Keratinocyte (primary cell): ENCODE data around the gene ADM2. TPM values are rescaled to one million over a fixed set of nuclear protein-coding genes. Genes with fewer than 3 reads are reported as not detected.

Source experiments
- DNase-seq: peaks from one replicate; pipeline ENCODE4 v3.0.0-alpha.2; 2011; ENCODE audit warnings: low read depth, missing footprints, low spot score
- FAIRE-seq: peaks from 2 replicates; lab custom pipeline; 2011; peaks lifted over from hg19 to GRCh38; lab: Jason Lieb, UNC
- H2AFZ ChIP-seq: 2 replicates; pipeline ENCODE4 v1.6.0; 2012; ENCODE audit warnings: low read length, control low read depth, inconsistent platforms; ENCODE audit not compliant: control insufficient read depth
- H3K27ac ChIP-seq: 2 replicates; pipeline ENCODE4 v1.5.1; 2011; ENCODE audit warnings: low read length; ENCODE audit not compliant: control insufficient read depth, insufficient read depth
- H3K27me3 ChIP-seq: 3 replicates; pipeline ENCODE4 v1.6.0; 2011; ENCODE audit warnings: low read length; ENCODE audit not compliant: control insufficient read depth, insufficient read depth; ENCODE audit errors: extremely low read depth
- H3K36me3 ChIP-seq, 2 experiments: 2 replicates in 1 of 2; 3 replicates in 1 of 2; pipeline ENCODE4 v1.5.1; 2011; ENCODE audit warnings: low read length in 2 of 2, mild to moderate bottlenecking in 1 of 2; ENCODE audit not compliant: control insufficient read depth in 2 of 2, insufficient read depth in 2 of 2; ENCODE audit errors: extremely low read depth in 1 of 2
- H3K4me1 ChIP-seq: 3 replicates; pipeline ENCODE4 v1.5.1; 2011; ENCODE audit warnings: low read length; ENCODE audit not compliant: control insufficient read depth, insufficient read depth; ENCODE audit errors: extremely low read depth
- H3K4me2 ChIP-seq: 3 replicates; pipeline ENCODE4 v1.6.0; 2011; ENCODE audit warnings: low read depth, low read length; ENCODE audit not compliant: control insufficient read depth, insufficient read depth; ENCODE audit errors: extremely low read depth
- H3K4me3 ChIP-seq, 3 experiments: fragments of 200-600 bp in 1 of 3; sonication (generic) in 1 of 3; 2 replicates in 2 of 3; 3 replicates in 1 of 3; pipeline ENCODE4 v1.5.1; 2011 to 2016; ENCODE audit warnings: low read length in 3 of 3, mild to moderate bottlenecking in 3 of 3, control low read depth in 2 of 3, inconsistent platforms in 1 of 3, low read depth in 1 of 3, mixed read lengths in 1 of 3, mixed run types in 1 of 3, moderate library complexity in 1 of 3; ENCODE audit not compliant: control insufficient read depth in 2 of 3, insufficient read depth in 2 of 3; ENCODE audit errors: extremely low read depth in 1 of 3
- H3K79me2 ChIP-seq: 2 replicates; pipeline ENCODE4 v1.6.0; 2012; ENCODE audit warnings: low read length; ENCODE audit not compliant: control insufficient read depth, insufficient read depth
- H3K9ac ChIP-seq: 3 replicates; pipeline ENCODE4 v1.6.0; 2011; ENCODE audit warnings: low read length; ENCODE audit not compliant: control insufficient read depth, insufficient read depth; ENCODE audit errors: extremely low read depth
- H3K9me1 ChIP-seq: 3 replicates; pipeline ENCODE4 v1.6.0; 2011; ENCODE audit warnings: low read length; ENCODE audit not compliant: control insufficient read depth, insufficient read depth; ENCODE audit errors: extremely low read depth
- H3K9me3 ChIP-seq: 2 replicates; pipeline ENCODE4 v1.5.1; 2012; ENCODE audit warnings: low read depth, low read length; ENCODE audit not compliant: control insufficient read depth
- H4K20me1 ChIP-seq: 3 replicates; pipeline ENCODE4 v1.6.0; 2011; ENCODE audit warnings: low read length; ENCODE audit not compliant: control insufficient read depth, insufficient read depth; ENCODE audit errors: extremely low read depth
- EZH2 ChIP-seq: IDR thresholded peaks from one replicate; pipeline ENCODE4 v1.6.1; 2012; ENCODE audit warnings: inconsistent platforms, mild to moderate bottlenecking, low read length, moderate library complexity
- dilution Hi-C: fragments of 300-500 bp; cut with MboI; formaldehyde crosslinking; loops from one replicate; pipeline ENCODE4 v1.7.0; 2020; ENCODE audit warnings: low sequenced_read_pairs; ENCODE audit not compliant: extremely low pct_ligation_motif_present
- polyA plus RNA-seq, 5 experiments: library from polyadenylated mRNA; depleted of rRNA in 3 of 5; stranded (reverse) in 3 of 5; stranded (forward) in 1 of 5; unstranded in 1 of 5; fragments of >200 nt; gene quantifications; 1 replicate in 1 of 5; 2 replicates in 3 of 5; 3 replicates in 1 of 5; pipeline versions ENCODE4 v1.2.1 to v1.2.3, GENCODE V29; 2011 to 2012; ENCODE audit warnings: missing spikeins in 2 of 5, low read depth in 1 of 5, low replicate concordance in 1 of 5
- TF ChIP-seq, protein P1 (sequence below), 3 experiments: IDR thresholded peaks in 1 of 3; conservative IDR thresholded peaks in 1 of 3; optimal IDR thresholded peaks in 1 of 3; 2 replicates in 2 of 3; 3 replicates in 1 of 3; pipeline versions ENCODE3 to v1.5.1; 2011; ENCODE audit warnings: low read length in 3 of 3, mild to moderate bottlenecking in 3 of 3, moderate library complexity in 2 of 3, control low read depth in 1 of 3, inconsistent platforms in 1 of 3; ENCODE audit not compliant: insufficient read depth in 2 of 3; ENCODE audit errors: extremely low read depth in 1 of 3

The ADM2 gene
- polyA plus RNA-seq, 1 donor (not counting 4 experiments of a cell fraction or from before 2014, with no cell fraction given): 0.21 TPM

DNA sequence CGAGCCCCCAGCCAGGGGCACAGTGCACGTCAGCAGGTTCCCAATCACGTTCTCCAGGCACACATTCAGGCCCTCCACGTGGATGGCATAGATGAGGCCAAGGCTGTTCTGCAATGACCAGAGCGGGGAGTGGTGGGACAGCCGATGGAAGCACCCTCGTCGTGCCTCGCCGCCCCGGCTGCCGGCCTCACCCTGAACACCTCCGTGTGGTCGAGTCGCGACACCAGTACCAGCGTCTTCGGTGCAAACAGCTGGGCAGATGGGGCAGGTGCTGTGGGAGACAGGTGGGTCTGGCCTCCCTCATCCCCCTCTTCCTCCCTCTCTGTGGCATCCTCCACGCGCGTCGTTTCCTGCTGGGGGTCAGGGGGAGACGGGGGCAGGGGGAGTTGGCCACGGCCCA, 14.0 kb upstream of the ADM2 start:
- H3K9me3 ChIP-seq: no peaks in the 10 kb centered on the region
- H4K20me1 ChIP-seq: peaks cover 25% of the 10 kb centered on the region
- H3K27me3 ChIP-seq: no peaks in the 10 kb centered on the region
- TF ChIP-seq, protein P1, sequence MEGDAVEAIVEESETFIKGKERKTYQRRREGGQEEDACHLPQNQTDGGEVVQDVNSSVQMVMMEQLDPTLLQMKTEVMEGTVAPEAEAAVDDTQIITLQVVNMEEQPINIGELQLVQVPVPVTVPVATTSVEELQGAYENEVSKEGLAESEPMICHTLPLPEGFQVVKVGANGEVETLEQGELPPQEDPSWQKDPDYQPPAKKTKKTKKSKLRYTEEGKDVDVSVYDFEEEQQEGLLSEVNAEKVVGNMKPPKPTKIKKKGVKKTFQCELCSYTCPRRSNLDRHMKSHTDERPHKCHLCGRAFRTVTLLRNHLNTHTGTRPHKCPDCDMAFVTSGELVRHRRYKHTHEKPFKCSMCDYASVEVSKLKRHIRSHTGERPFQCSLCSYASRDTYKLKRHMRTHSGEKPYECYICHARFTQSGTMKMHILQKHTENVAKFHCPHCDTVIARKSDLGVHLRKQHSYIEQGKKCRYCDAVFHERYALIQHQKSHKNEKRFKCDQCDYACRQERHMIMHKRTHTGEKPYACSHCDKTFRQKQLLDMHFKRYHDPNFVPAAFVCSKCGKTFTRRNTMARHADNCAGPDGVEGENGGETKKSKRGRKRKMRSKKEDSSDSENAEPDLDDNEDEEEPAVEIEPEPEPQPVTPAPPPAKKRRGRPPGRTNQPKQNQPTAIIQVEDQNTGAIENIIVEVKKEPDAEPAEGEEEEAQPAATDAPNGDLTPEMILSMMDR (optimal IDR thresholded peaks at IDR 0.05 in 1 of 3, IDR thresholded peaks at IDR 0.05 in 1 of 3, conservative IDR thresholded peaks at IDR 0.05 in 1 of 3; ENCODE audit: extremely low read depth in 1 of 3, insufficient read depth in 2 of 3, low read length in 3 of 3): no peak
- no peak for TF ChIP-seq EZH2
- H3K79me2 ChIP-seq: peaks cover 36% of the 10 kb centered on the region
- FAIRE-seq: no peak
- peaks cover 25 to 44% of the 10 kb centered on the region in 2 experiments for H3K36me3 ChIP-seq
- H2AFZ ChIP-seq: no peak overlapping the region
- DNase-seq: no peak
- H3K9ac ChIP-seq: no peak overlapping the region
- H3K4me1 ChIP-seq: peaks cover 32% of the 10 kb centered on the region
- dilution Hi-C loops: no loop called here
- H3K9me1 ChIP-seq: peaks cover 11% of the 10 kb centered on the region
- H3K27ac ChIP-seq: no peak overlapping the region
- no peak overlapping the region for H3K4me3 ChIP-seq
- no peak overlapping the region for H3K4me2 ChIP-seq

DNA sequence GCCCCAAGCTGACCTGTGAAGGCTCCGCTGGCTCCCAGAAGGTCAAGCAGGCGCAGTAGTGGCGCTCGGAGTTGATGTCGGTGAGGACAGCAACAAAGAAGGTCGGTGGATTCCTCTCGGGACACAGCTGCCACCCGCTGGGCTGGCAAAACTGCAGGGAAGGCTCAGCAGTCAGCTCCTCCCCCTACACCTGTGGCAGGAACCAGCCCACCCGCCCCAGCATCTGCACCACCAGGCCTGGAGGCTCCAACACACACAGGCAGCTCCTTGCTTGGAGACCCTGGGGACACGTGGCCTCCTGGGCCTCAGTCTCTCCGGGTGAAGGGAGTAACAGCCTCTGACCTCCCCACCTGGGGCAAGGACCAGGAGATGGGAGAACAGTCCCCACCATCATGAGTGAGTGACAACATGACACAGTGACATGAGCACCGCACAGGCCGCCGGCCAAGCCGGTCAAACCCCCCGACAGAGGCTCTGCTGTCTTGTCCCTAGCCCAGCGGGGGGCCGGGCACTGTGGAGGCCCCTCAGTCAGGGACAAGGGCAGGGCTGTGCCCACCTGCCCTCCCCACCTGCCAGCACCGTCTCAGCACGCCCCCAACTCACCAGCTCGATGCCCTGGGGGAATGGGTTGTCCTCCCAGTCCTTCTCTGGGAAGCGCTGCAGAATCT, 13.4 kb upstream of the ADM2 start:
- TF ChIP-seq, protein P1 (optimal IDR thresholded peaks at IDR 0.05 in 1 of 3, IDR thresholded peaks at IDR 0.05 in 1 of 3, conservative IDR thresholded peaks at IDR 0.05 in 1 of 3; ENCODE audit: extremely low read depth in 1 of 3, insufficient read depth in 2 of 3, low read length in 3 of 3): no peak
- TF ChIP-seq EZH2: no peak
- Histone ChIP-seq H4K20me1 (peaks cover 30% of the 10 kb centered on the region), H2AFZ (no peak overlapping the region), H3K4me1 (peaks cover 37% of the 10 kb centered on the region), H3K79me2 (peaks cover 42% of the 10 kb centered on the region), H3K9ac (no peak overlapping the region), H3K36me3 (peaks cover 25 to 49% of the 10 kb centered on the region in 2 experiments), H3K9me3 (no peaks in the 10 kb centered on the region), H3K27me3 (no peaks in the 10 kb centered on the region), H3K4me3 (no peak overlapping the region), H3K4me2 (no peak overlapping the region), H3K9me1 (peaks cover 13% of the 10 kb centered on the region), H3K27ac (no peak overlapping the region)
- dilution Hi-C loops: no loop called here
- no peak for DNase-seq
- no peak for FAIRE-seq
